IMR-90 (cell line): ENCODE results near the gene TTLL9.

Source experiments
- BHLHE40 ChIP-seq: fragments of 150-350 bp; IDR thresholded peaks from 2 replicates; pipeline ENCODE4 v1.6.1; 2016; ENCODE audit warnings: mild to moderate bottlenecking, low read depth, low read length
- CEBPB ChIP-seq: IDR thresholded peaks from 2 replicates; pipeline ENCODE4 v1.6.1; 2012; ENCODE audit warnings: low read depth, low read length, improper control_type of control experiment
- CHD1 ChIP-seq: IDR thresholded peaks from 2 replicates; pipeline ENCODE4 v1.6.1; 2012; ENCODE audit warnings: low read depth, low read length, improper control_type of control experiment
- CTCF ChIP-seq: conservative IDR thresholded peaks from 2 replicates; pipeline ENCODE4 v1.5.1; 2012; ENCODE audit warnings: mild to moderate bottlenecking, low read depth, low read length, improper control_type of control experiment
- FOS ChIP-seq: fragments of 150-350 bp; IDR thresholded peaks from 2 replicates; pipeline ENCODE4 v1.6.1; 2016; ENCODE audit warnings: low read depth, low read length
- MAFK ChIP-seq: IDR thresholded peaks from 2 replicates; pipeline ENCODE4 v1.6.1; 2012; ENCODE audit warnings: low read depth, low read length, improper control_type of control experiment
- MXI1 ChIP-seq: IDR thresholded peaks from 2 replicates; pipeline ENCODE4 v1.6.1; 2012; ENCODE audit warnings: low read depth, mild to moderate bottlenecking, low read length, moderate library complexity, borderline replicate concordance
- POLR2A ChIP-seq: IDR thresholded peaks from 2 replicates; pipeline ENCODE4 v1.6.1; 2012; ENCODE audit warnings: mild to moderate bottlenecking, low read depth, low read length
- RAD21 ChIP-seq: IDR thresholded peaks from 2 replicates; pipeline ENCODE4 v1.6.1; 2012; ENCODE audit warnings: low read length, improper control_type of control experiment
- RCOR1 ChIP-seq: IDR thresholded peaks from 2 replicates; pipeline ENCODE4 v1.6.1; 2012; ENCODE audit warnings: mild to moderate bottlenecking, low read length, improper control_type of control experiment; ENCODE audit not compliant: insufficient replicate concordance
- SMC3 ChIP-seq: fragments of 150-350 bp; IDR thresholded peaks from 2 replicates; pipeline ENCODE4 v1.6.1; 2016; ENCODE audit warnings: low read depth, mild to moderate bottlenecking, antibody characterized with exemption, low read length, moderate library complexity
- TF ChIP-seq, protein P1 (sequence below): fragments of 150-350 bp; IDR thresholded peaks from 2 replicates; pipeline ENCODE4 v1.6.1; 2017; ENCODE audit warnings: mild to moderate bottlenecking, antibody characterized with exemption, low read length, low read depth

GRCh38 chr20:31863296-31864085 lies 6.9 kb upstream of the TTLL9 start:
- TF ChIP-seq CTCF (no peak), POLR2A (no peak), SMC3 (no peak), MAFK (no peak), RAD21 (no peak), RCOR1 (no peak), CEBPB (no peak), FOS (no peak), MXI1 (no peak), BHLHE40 (no peak), CHD1 (no peak)
- TF ChIP-seq, protein P1, sequence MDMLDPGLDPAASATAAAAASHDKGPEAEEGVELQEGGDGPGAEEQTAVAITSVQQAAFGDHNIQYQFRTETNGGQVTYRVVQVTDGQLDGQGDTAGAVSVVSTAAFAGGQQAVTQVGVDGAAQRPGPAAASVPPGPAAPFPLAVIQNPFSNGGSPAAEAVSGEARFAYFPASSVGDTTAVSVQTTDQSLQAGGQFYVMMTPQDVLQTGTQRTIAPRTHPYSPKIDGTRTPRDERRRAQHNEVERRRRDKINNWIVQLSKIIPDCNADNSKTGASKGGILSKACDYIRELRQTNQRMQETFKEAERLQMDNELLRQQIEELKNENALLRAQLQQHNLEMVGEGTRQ, result no peak
